Effector memory CD8-positive, alpha-beta T cell (primary cell): Measurements from ENCODE around the gene SORBS1.

ENCODE experiments used
- ATAC-seq: fragments of 150-1000 bp; cut with Tn5 transposase; replicated peaks from 2 replicates; pipeline ENCODE4 v1.10.0; 2021; ENCODE audit warnings: mild to moderate bottlenecking, moderate library complexity
- DNase-seq, 3 experiments: peaks; one replicate each; pipeline ENCODE4 v3.0.0; 2021
- H3K27ac Mint-ChIP-seq, 2 donors: one replicate each; pipeline ENCODE4 v1.8.0; 2022; ENCODE audit warnings: mild to moderate bottlenecking in 2 of 2, mixed read lengths in 2 of 2, moderate library complexity in 2 of 2
- H3K27me3 Mint-ChIP-seq, 2 donors: one replicate each; pipeline ENCODE4 v1.8.0; 2022; ENCODE audit warnings: mixed read lengths in 2 of 2
- H3K36me3 Mint-ChIP-seq: one replicate; pipeline ENCODE4 v1.8.0; 2022; ENCODE audit warnings: mild to moderate bottlenecking, moderate library complexity, mixed read lengths; ENCODE audit not compliant: insufficient read depth
- H3K4me1 Mint-ChIP-seq, 2 donors: one replicate each; pipeline ENCODE4 v1.8.0; 2022; ENCODE audit warnings: low read depth in 2 of 2, mixed read lengths in 2 of 2
- H3K4me3 Mint-ChIP-seq, 2 donors: one replicate each; pipeline ENCODE4 v1.8.0; 2022; ENCODE audit warnings: mild to moderate bottlenecking in 2 of 2, mixed read lengths in 2 of 2, moderate library complexity in 2 of 2
- H3K9me3 Mint-ChIP-seq, 2 donors: one replicate each; pipeline ENCODE4 v1.8.0; 2022; ENCODE audit warnings: mixed read lengths in 2 of 2

Gene SORBS1

DNA sequence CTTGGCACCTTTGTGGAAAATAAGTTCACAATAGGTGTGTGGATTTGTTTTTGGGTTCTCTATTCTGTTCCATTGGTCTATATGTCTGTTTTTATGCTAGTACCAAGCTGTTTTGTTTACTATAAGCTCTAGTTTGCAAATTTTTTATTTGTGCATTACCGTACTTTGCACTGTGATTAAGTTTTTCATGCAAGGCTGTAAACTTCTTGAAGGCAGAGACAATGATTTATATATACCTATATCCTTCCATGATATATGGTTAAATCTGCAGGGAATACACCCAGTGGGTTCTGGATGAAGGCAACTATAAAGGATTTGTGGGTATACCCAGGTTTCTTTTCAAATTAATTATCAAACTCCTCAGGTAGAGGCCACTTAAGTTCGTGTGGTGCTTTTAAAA, 178.6 kb downstream of the SORBS1 start:
- Mint-ChIP-seq H3K27me3 (peaks cover 0 to 6% of the 10 kb centered on the region in 2 donors), H3K4me1 (no peaks in the 10 kb centered on the region), H3K4me3 (no peak overlapping the region), H3K27ac (no peak overlapping the region), H3K36me3 (no peaks in the 10 kb centered on the region), H3K9me3 (no peaks in the 10 kb centered on the region)
- ATAC-seq (no peak), DNase-seq (no peak)

DNA sequence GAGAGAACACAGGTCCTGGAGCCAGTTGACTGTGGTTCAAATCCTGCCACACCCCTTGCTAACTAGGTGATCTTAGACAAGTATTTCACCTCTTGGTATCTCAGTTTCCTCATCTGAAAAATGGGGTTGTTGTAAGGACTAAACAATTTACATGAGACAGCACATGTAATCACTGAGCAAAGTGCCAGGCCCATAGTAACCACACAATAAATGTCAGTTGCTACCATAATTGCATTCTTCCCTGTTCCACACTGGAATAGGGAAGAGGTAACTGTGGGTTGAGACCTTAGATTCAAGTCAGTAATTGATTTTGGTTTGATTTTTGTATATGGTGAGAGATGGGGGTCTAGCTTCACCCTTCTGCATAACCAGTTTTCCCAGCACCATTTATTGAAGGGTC, 179.0 kb downstream of the SORBS1 start:
- H3K4me3 Mint-ChIP-seq, result no peak overlapping the region
- H3K36me3 Mint-ChIP-seq, result no peaks in the 10 kb centered on the region
- H3K4me1 Mint-ChIP-seq, result peaks cover 0 to 2% of the 10 kb centered on the region in 2 donors
- ATAC-seq, result no peak
- DNase-seq, result no peak
- H3K9me3 Mint-ChIP-seq, result no peaks in the 10 kb centered on the region
- H3K27ac Mint-ChIP-seq, result no peak overlapping the region
- H3K27me3 Mint-ChIP-seq, result peaks cover 0 to 6% of the 10 kb centered on the region in 2 donors

DNA sequence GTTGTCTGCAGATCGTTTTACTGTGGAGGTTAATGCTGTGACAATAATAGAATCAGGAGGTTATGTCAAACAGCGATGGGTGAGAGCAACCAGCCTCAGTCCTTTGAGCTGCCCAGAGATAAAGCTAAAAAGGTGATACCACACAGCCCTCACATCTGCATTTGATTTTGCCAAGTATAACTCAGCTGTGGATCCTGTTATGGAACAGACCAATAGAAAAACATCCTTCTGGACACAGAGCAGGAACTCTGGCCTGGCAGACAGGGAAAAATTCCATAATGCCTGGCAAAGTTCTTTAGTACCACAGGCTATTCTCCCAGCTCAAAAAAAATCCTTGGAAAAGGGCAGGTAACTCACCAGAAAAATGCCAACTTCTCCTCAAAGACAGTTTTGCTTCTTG, 183.2 kb downstream of the SORBS1 start:
- Mint-ChIP-seq H3K4me3 (no peak overlapping the region), H3K4me1 (peaks cover 0 to 3% of the 10 kb centered on the region in 2 donors), H3K27me3 (peaks cover 0 to 11% of the 10 kb centered on the region in 2 donors), H3K9me3 (peaks cover 3 to 7% of the 10 kb centered on the region in 2 donors), H3K27ac (no peak overlapping the region), H3K36me3 (no peaks in the 10 kb centered on the region)
- ATAC-seq, result no peak
- DNase-seq, result no peak

DNA sequence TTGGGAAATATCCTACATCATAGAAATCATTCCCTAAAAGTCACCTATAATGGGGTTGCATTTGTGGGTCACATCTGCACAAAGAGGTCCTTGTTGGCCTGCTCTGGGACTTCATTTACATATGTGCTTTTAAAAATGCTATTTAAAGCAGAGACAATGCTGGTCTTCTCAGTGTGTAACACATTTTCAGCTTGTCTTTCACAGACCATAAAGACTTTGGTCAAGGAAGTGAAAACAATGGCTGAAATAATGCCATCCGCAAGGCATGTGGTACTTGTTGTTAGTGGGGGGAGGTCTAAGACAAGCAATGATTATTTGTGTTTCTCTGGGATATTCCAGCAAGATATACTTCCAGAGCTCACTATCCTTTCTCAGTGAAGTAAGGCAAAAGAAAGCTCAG, 185.8 kb downstream of the SORBS1 start:
- H3K4me3 Mint-ChIP-seq, result no peak overlapping the region
- H3K4me1 Mint-ChIP-seq, result peaks cover 0 to 3% of the 10 kb centered on the region in 2 donors
- ATAC-seq (no peak), DNase-seq (no peak)
- H3K9me3 Mint-ChIP-seq, result peaks cover 3 to 7% of the 10 kb centered on the region in 2 donors
- no peaks in the 10 kb centered on the region for H3K36me3 Mint-ChIP-seq
- H3K27me3 Mint-ChIP-seq, result peaks cover 17 to 24% of the 10 kb centered on the region in 2 donors
- H3K27ac Mint-ChIP-seq, result no peak overlapping the region

DNA sequence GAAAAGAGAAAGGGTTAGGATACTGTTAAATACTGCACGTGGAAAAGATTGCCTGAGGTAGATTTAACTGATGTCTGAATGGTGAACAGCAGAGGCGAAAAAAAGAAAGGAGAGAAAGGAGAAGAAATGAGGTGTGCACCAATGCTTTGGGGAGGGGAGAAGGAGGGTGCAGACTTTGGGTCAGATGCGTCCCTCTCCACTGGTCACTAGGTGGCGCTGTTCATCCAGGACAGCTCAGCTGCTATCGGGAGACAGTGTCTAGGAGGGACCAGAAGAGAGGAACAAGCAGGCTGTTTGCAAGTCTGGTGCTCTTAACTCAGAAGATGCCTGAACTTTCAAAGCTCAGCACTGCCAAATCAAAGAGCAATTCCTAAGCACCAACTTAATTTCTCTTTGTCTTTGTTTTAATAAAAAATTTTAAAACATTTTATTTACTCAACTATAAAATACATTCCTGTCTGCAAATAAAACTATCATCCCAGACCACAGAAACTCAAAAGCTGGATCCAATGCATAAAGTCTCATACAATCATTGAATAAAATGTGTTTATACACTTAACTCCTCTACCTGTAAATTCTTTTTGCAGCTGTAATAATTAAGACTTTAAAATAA, 186.5 kb downstream of the SORBS1 start:
- Mint-ChIP-seq H3K27ac (no peak overlapping the region), H3K27me3 (peaks cover 23 to 31% of the 10 kb centered on the region in 2 donors), H3K36me3 (no peaks in the 10 kb centered on the region), H3K4me1 (peaks cover 0 to 3% of the 10 kb centered on the region in 2 donors), H3K9me3 (peaks cover 3 to 7% of the 10 kb centered on the region in 2 donors), H3K4me3 (no peak overlapping the region)
- ATAC-seq (peak; percentile 51), DNase-seq (peak; percentile 22 to 31 (median 24))

DNA sequence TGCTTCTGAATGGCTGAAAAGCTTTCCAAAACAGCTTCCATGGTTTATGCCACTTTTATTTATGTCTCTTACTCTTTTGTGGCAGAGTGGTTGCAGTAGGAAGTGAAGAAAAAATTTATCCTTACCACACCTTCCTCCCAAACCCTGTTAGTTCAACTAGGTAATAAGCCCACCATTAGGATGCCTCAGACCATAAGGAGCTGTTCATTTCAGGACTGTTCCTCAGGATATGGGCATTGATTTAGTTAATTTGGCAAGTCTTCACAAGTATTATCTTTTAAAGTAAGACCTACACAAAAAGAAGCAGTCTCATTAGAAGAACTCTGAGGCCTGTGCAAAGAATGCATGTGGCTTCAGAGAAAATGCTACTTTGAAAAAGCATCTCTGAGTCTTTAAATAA, 187.5 kb downstream of the SORBS1 start:
- peaks cover 23 to 39% of the 10 kb centered on the region in 2 donors for H3K27me3 Mint-ChIP-seq
- peaks cover 0 to 3% of the 10 kb centered on the region in 2 donors for H3K4me1 Mint-ChIP-seq
- no peak overlapping the region for H3K4me3 Mint-ChIP-seq
- peaks cover 3 to 7% of the 10 kb centered on the region in 2 donors for H3K9me3 Mint-ChIP-seq
- no peaks in the 10 kb centered on the region for H3K36me3 Mint-ChIP-seq
- ATAC-seq, result no peak
- H3K27ac Mint-ChIP-seq, result no peak overlapping the region
- no peak for DNase-seq

DNA sequence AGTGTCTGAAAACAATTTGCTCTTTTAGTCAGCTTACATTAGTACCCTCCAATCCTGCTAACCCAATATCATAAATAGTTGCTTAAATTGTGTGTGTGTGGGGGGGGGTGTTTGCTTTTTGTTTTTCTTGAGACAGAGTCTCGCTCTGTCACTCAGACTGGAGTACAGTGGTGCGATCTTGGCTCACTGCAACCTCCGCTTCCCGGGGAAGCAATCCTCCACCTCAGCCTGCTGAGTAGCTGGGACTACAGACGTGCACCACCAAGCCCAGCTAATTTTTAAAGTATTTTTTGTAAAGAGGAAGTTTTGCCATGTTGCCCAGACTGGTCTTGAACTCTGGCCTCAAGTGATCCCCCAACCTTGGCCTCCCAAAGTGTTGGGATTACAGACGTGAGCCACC, 196.8 kb downstream of the SORBS1 start:
- no peak overlapping the region for H3K4me3 Mint-ChIP-seq
- no peaks in the 10 kb centered on the region for H3K36me3 Mint-ChIP-seq
- peaks cover 13 to 15% of the 10 kb centered on the region in 2 donors for H3K27me3 Mint-ChIP-seq
- no peaks in the 10 kb centered on the region for H3K9me3 Mint-ChIP-seq
- peaks cover 0 to 4% of the 10 kb centered on the region in 2 donors for H3K4me1 Mint-ChIP-seq
- ATAC-seq (no peak), DNase-seq (no peak)
- no peak overlapping the region for H3K27ac Mint-ChIP-seq

DNA sequence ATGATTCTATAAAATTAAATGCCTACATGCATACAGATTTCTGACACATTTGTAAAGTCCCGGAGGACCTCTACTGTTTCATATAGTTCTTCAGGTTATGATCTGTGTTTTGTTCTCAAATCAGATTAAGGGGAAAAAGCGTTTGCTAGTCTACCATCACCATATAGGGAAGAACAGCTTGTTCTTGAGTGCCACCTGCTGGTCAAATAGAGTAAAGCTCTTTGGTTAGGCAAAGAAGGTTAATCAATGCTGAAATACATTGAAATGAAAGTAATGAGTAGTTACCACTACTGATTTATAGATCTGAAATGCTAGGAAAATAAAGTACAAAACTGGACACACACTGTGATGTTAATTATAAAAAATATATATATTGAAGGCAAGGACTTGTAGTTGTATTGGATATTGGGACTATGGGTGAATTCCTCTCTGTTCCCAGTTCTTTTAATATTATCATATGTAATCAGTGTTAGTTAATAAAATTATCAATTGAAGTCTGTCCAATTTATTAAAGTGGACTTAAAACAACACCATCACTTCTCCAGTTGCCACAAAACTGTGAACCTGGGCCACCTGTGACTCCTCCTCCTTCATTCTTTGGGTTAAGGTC, 197.8 kb downstream of the SORBS1 start:
- peak; percentile 71 for ATAC-seq
- peak; percentile 48 to 57 (median 55) for DNase-seq

DNA sequence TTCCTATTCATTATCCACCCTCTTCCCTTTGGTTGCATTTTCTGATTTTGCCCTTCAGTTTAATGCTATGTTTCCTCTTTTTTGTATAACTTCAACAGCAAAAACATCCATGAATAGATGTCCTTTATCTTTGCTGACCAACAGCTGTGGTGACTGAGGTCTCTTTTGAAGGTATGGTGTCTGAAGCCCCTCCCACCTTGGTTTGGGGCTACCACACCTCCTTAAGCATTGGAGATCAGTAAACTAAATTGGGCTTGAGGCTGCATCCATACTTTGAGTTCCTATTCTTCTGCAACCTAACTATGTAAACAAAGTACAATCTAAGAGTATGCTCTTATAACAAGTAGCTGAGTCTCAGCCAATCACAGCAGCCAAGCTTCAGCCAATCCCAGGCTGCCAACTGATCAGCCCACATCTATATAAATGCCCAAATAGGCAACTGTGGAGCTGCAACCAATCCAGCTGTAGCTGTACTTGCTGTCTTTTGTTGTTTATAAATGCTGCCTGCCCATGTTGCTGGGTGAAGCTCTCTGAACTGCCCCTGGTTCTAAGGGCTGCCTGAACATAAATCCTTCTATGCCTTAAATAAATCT, 201.0 kb downstream of the SORBS1 start:
- no peak overlapping the region for H3K27ac Mint-ChIP-seq
- no peak for DNase-seq
- no peaks in the 10 kb centered on the region for H3K9me3 Mint-ChIP-seq
- no peaks in the 10 kb centered on the region for H3K36me3 Mint-ChIP-seq
- no peak for ATAC-seq
- peaks cover 0 to 4% of the 10 kb centered on the region in 2 donors for H3K4me1 Mint-ChIP-seq
- H3K4me3 Mint-ChIP-seq, result no peak overlapping the region
- peaks cover 11 to 13% of the 10 kb centered on the region in 2 donors for H3K27me3 Mint-ChIP-seq

More for the DNA sequence above, 197.8 kb downstream of the SORBS1 start:
- no peak overlapping the region for H3K27ac Mint-ChIP-seq
- peaks cover 0 to 4% of the 10 kb centered on the region in 2 donors for H3K4me1 Mint-ChIP-seq
- H3K36me3 Mint-ChIP-seq, result no peaks in the 10 kb centered on the region
- H3K4me3 Mint-ChIP-seq, result no peak overlapping the region
- H3K27me3 Mint-ChIP-seq, result peaks cover 11 to 13% of the 10 kb centered on the region in 2 donors
- H3K9me3 Mint-ChIP-seq, result no peaks in the 10 kb centered on the region

DNA sequence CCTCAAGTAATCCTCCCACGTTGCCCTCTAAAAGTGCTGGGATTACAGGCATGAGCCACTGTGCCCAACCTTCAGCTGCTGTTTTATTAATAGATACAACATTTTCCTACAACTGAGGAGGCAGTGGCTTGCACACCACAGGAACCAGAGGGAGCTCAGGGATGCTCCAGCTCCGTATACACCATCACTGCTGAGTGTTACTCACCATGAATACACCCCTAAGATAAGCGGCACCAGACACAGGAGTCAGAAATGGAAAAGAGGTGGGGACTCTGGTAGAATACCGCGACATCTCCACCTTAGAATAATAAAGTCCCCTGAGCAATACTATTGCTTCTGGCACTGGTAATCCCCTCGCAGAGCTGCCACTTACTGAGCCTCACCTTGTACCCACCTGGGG, 201.7 kb downstream of the SORBS1 start:
- no peak overlapping the region for H3K27ac Mint-ChIP-seq
- DNase-seq, result no peak
- H3K4me3 Mint-ChIP-seq, result no peak overlapping the region
- H3K36me3 Mint-ChIP-seq, result no peaks in the 10 kb centered on the region
- peaks cover 0 to 4% of the 10 kb centered on the region in 2 donors for H3K4me1 Mint-ChIP-seq
- ATAC-seq, result no peak
- no peaks in the 10 kb centered on the region for H3K9me3 Mint-ChIP-seq
- H3K27me3 Mint-ChIP-seq, result peaks cover 11 to 13% of the 10 kb centered on the region in 2 donors

DNA sequence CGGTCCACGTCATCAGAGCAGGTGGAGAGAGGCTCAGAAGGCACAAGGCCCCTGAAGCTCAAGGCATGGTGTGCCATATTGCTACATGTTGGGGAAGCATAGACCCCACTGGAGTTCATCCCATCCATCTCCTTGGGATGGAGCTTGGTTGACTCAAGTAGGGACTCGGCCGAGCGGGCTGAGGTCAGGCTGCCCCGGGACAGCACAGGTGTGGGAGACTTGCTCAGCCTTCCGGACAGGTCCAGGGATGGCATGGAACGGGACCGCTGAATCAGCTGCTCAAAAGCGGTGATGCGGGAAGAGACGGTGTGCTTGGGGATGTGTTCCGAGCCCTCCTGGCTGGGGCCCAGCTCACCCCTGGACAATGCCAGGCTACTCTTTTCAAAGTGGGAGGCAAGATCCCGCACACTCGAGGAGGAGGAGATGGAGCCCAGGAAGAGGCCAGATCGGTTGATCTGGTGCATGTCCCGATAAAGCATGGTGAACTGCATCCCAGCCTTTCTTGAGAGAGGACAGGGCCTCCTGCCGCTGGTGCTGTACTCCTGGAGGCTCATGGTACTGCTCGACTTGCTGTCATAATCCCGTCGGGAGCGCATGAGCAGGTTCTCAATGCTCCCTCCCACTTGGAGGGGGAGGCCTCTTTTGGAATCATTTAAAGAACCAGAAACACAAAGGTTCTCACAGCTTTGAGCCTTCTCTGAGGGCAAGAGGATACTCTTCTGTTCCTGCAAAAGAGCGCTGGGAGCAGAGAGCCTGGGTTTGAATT, 204.8 kb downstream of the SORBS1 start:
- Mint-ChIP-seq H3K4me3 (no peak overlapping the region), H3K27ac (no peak overlapping the region), H3K27me3 (no peaks in the 10 kb centered on the region), H3K4me1 (no peaks in the 10 kb centered on the region), H3K9me3 (no peaks in the 10 kb centered on the region), H3K36me3 (no peaks in the 10 kb centered on the region)
- DNase-seq (no peak), ATAC-seq (no peak)

DNA sequence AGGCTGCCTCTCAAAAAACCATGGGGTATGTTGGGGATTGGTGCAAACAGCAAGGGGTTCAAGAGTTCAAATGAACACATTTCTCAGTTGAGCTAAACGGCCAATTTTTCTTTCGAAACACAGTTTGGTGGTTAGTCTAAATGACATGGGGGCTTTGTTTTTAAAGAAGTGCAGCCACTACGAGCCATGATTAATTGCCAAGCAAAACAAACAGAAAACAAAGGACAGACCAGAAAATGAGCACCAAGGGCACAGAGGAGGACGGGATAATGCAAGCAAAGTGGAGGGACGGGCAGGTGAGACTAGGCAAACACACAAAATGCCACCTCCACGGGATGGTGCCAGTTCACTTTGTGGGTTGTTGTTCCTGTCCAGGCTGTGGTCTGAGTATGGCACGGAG, 205.9 kb downstream of the SORBS1 start:
- Mint-ChIP-seq H3K27ac (no peak overlapping the region), H3K36me3 (no peaks in the 10 kb centered on the region), H3K4me1 (no peaks in the 10 kb centered on the region), H3K9me3 (no peaks in the 10 kb centered on the region), H3K4me3 (no peak overlapping the region), H3K27me3 (no peaks in the 10 kb centered on the region)
- ATAC-seq, result no peak
- no peak for DNase-seq

DNA sequence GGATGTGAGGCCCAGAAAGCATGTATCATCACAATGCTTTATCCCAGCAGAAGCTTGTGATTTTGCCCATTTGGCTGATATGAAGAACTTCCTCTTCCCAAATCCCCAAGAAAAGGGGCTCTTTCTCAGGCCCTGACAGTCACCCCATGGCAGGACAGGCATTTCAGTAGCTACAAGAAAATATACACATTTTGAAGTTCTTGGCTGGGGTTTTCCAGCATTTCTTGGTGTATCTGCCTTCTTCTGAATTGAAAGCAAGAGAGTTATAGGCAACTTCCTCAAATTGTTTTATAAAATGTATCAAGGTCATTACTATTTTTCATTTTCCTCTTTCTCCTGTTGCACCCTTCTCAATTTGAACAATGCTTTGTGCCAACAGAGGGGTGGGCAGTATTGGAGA, 207.1 kb downstream of the SORBS1 start:
- Mint-ChIP-seq H3K4me1 (no peaks in the 10 kb centered on the region), H3K36me3 (no peaks in the 10 kb centered on the region), H3K4me3 (no peak overlapping the region), H3K27me3 (no peaks in the 10 kb centered on the region), H3K9me3 (no peaks in the 10 kb centered on the region), H3K27ac (no peak overlapping the region)
- no peak for ATAC-seq
- no peak for DNase-seq
